ENCODE measurements around the gene PRR14. TPM values are rescaled to one million over a fixed set of nuclear protein-coding genes. Genes with fewer than 3 reads are reported as not detected.

Gene PRR14
- total and polyA plus RNA-seq, 2 of the 4 experiments (the other 2 are of a cell fraction), result 1.4 to 11.9 TPM

DNA sequence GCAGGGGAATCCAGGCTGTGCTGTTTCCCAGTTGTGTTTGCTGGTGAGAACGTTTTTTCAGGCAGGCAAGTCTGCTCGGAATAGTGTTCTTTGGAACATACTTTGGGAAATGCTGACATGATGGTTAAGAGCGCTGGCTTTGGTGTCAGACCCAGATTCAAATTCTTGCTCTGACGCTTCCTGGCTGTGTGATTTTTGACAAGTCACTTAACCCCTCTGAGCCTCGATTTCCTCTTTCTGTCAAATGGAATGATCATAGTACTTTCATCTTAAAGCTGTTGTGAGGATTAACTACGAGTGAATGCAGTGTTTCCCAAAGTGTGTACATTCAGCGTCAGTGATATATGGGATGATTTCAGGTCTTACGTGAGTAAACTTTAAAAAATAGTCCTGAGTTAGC, 12.3 kb downstream of the PRR14 start:
- H2BK15ac ChIP-seq (ENCODE audit: low read depth, low read length), result no peak overlapping the region
- H2BK5ac ChIP-seq (ENCODE audit: low read depth, low read length, poor library complexity, severe bottlenecking), result no peak overlapping the region
- H3K4ac ChIP-seq (ENCODE audit: low read depth, low read length), result no peak overlapping the region
- intact Hi-C loops (cut with micrococcal nuclease), result no loop called here
- in situ Hi-C loops (cut with MboI; ENCODE audit: low sequenced_read_pairs), result no loop called here
- no peak overlapping the region for H2AFZ ChIP-seq (replicated peaks; ENCODE audit: low read length, poor library complexity)
- DNase-seq (no peak), ATAC-seq (ENCODE audit: low read depth) (no peak)
- no peak overlapping the region for H3K27ac ChIP-seq (ENCODE audit: insufficient read depth, low read length)
- WGBS, 2 experiments (ENCODE audit: extremely low coverage in 2 of 2, insufficient read length in 1 of 2), result 85% methylated on average over 5 of the region's 8 CpGs; no CpG with 5 or more reads in 1 of the 2 experiments
- CTCF ChIA-PET, result no interaction called here
- H3K36me3 ChIP-seq (ENCODE audit: control insufficient read depth, insufficient read depth, low read length), result peaks cover 67% of the 10 kb centered on the region
- H2AK9ac ChIP-seq (replicated peaks; ENCODE audit: low read depth, low read length, poor library complexity), result no peak overlapping the region
- H3K79me1 ChIP-seq (ENCODE audit: low read depth in 1 of 2, low read length in 2 of 2), result peaks cover 45 to 72% of the 10 kb centered on the region in 2 experiments
- H3K9me3 ChIP-seq (ENCODE audit: control insufficient read depth, insufficient read depth, low read length), result no peaks in the 10 kb centered on the region
- TF ChIP-seq FOS (IDR thresholded peaks at IDR 0.05; ENCODE audit: low read depth, low read length), result no peak
- no peak overlapping the region for H4K8ac ChIP-seq (ENCODE audit: low read depth in 2 of 2, low read length in 2 of 2)
- H2AK5ac ChIP-seq (ENCODE audit: low read depth, low read length), result no peak overlapping the region
- H3K56ac ChIP-seq (ENCODE audit: extremely low read depth, insufficient read depth, low read length), result no peak overlapping the region
- no peak overlapping the region for H3K14ac ChIP-seq (replicated peaks; ENCODE audit: low read depth, low read length)
- no peak overlapping the region for H4K5ac ChIP-seq (ENCODE audit: low read depth, low read length)
- H2BK20ac ChIP-seq (ENCODE audit: low read depth, low read length), result no peak overlapping the region
- no peak overlapping the region for H3K9ac ChIP-seq (ENCODE audit: low read depth, low read length)
- H3K27me3 ChIP-seq (ENCODE audit: control insufficient read depth, insufficient read depth, low read length), result no peaks in the 10 kb centered on the region
- H3K18ac ChIP-seq (ENCODE audit: low read depth, low read length), result no peak overlapping the region
- dilution Hi-C loops (cut with HindIII; ENCODE audit: low sequenced_read_pairs, unreplicated experiment), result no loop called here
- H4K20me1 ChIP-seq (ENCODE audit: insufficient read depth, low read length), result peaks cover 57% of the 10 kb centered on the region
- H3K4me3 ChIP-seq (ENCODE audit: insufficient read depth, low read depth, low read length), result no peak overlapping the region
- H3K23ac ChIP-seq (ENCODE audit: low read depth, low read length), result no peak overlapping the region
- POLR2A ChIA-PET (ENCODE audit: unreplicated experiment), result no interaction called here
- peaks cover 10% of the 10 kb centered on the region; the same call in 1 of the 2 replicates for H3K9me1 ChIP-seq (ENCODE audit: insufficient read depth, low read length)
- H4K91ac ChIP-seq (ENCODE audit: insufficient read depth, low read depth, low read length), result no peak overlapping the region
- no TSS peak for BruUV-seq (replicated peaks)
- no peak overlapping the region for H2BK120ac ChIP-seq (ENCODE audit: low read depth, low read length)
- no peak overlapping the region for H3K4me2 ChIP-seq (ENCODE audit: low read depth, low read length)
- peaks cover 8% of the 10 kb centered on the region; the same call in 1 of the 2 replicates for H3K4me1 ChIP-seq (ENCODE audit: control insufficient read depth, insufficient read depth, low read length)
